ENCODE results near the gene KYNU.
"Not testable (repeated sequence)": the region's sequence is repeated elsewhere in the genome, so short reads cannot be mapped to it uniquely, and the experiment has no call there.

Gene KYNU

DNA sequence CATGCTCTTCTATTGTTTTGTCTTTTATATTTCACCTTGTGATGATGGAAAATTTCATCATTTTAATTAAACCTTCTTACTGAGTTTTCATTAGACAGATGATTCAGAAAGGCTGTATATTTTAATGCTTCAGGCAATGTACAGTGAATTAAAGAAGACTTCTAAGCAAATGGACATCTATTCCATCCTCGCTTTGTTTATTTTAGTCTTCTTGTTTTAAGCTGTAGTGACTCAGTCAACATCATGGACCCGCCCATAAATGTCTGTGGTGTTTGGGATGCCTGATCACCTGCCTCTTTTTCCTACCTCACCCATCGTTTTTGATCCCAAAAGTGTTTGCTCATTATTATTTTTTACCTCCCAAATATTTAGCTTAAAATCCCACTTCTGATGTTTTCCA lies 43.1 kb downstream of the KYNU start:
- DNase-seq, result no peak

DNA sequence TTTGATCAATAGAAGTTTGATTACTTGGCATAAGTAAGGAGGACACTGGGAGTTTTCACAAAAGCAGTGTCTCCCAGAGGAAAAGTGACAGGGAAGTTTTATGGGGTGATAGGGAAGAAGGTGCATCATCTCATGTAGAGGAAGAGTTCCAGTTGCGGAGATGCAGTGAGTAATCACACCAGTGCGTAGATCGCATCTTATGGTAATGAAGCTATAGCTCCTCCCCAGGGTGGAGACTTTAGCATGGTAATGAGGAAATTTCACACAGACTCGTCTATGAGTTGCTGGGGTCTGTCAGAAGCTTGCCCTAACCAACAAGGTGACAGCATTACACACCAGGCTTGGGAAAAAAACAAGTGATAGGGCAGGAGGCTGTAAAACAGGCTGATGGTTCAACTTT lies 49.0 kb downstream of the KYNU start:
- DNase-seq, result no peak

DNA sequence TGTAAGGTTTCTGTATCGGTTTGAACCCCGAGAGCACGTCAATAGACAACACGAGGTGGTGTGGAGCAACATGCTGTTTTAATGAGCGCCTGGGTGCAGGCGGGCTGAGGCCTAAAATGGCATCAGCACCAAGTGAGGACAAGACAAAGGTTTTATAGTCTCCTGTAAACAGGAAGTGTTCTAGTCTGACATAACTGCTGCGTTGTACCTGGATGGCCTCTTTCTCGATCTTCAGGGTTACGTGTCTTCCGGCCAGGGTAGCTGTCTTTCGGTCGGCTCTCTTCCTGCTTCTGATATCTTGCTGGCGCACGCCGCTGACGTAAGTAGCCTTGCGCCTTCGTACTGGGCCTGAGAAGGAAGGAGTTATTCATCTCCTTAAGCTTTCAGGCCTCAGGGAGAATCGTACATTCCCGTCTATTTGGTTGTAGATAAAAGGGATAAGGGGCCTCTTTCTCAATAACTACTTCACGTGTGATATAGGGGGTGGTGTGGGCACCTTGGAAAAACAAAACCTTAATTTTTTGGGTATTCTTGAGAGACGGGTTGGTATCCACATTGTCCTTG lies 53.5 kb downstream of the KYNU start:
- no peak for DNase-seq

DNA sequence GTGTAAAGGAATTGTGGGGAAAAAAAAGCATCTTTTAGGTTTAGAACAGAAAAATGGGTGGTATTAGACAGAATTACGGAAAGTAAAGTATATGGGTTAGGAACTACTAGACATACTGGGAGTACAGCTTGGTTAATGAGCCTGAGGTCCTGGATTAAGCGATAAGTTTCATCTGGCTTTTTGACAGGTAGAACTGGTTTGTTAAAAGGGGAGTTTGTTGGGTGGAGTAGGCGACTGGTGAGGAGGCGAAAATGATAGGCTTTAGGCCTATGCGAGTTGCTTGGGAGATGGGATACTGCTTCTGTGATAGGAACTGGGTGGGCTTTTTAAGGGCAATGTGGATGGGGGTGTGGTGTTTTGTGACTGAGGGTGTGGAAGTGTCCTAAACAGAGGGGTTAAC lies 56.5 kb downstream of the KYNU start:
- no peak for DNase-seq

DNA sequence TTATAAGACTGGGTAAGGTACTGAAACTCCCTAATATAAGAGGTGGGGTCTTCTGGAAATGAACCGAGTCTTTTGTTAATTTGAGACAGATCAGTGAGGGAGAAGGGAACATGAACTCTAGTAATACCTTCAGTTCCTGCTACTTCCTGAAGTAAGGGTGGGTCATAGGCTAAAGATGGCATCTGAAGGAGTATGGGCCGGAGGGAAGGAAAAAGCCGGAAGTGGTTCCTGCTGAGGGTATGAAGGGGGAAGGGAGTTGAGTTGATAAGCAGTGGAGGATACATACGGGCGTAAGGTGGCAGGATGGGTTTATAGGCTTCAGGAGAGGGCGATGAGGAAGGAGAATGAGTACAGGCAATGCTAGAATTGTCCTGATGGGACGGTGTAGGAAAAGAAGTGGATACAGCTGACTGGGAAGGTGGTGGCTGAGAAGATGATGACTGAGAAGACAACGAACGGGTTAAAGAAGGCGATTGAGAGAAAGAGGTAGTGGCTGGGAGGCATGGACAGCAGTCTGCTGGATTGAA lies 58.2 kb downstream of the KYNU start:
- no peak for DNase-seq

DNA sequence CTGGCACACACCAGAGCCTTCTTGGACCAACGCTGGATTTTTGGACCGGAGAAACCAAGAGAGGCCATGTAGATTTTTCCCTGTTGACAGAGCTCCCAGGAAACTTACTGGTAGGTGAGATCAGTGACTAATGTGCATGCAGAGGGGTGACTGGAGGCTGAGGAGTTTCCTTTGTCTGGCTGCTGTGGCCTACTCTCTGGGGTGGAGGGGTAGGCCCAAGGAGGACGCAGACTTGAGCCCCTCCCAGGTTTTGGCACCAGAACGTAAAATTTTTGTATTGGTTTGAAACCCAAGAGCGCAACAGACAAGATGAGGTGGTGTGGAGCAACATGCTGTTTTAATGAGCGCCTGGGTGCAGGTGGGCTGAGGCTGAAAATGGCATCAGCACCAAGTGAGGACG lies 59.2 kb downstream of the KYNU start:
- DNase-seq, result no peak

DNA sequence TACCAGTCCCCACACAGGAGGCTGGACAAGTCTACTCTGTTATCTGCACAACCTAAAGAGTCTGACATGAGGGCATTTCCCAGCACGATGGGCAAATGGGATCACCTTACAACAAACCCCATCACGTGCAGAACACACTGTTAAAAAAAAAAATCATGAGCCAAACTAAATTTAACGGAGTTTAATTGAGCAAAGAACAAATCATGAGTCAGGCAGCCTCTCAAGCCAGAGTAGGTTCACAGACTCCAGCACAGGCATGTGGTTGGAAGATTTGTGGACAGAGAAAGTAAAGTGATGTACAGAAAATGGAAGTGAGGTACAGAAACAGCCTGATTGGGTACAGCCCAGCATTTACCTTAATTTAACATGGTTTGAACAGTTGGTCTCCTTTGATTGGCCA lies 59.9 kb downstream of the KYNU start:
- DNase-seq, result no peak

DNA sequence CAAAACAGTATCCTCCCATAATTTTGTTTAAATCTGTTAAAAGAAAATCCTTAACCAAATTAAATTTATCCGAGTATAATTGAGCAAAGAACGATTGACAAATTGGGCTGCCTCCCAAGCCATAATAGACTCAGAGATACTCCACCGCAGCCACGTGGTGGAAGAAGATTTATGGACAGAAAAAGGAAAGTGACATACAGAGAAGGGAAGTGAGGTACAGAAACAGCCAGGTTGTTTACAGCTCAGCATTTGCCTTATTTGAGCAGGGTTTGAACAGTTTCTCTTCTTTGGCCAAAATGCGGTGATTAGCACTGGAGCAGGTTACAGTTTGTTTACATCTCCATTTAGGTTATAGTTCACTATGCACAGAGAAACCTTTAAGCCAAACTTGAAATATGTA lies 60.8 kb downstream of the KYNU start:
- no peak for DNase-seq

DNA sequence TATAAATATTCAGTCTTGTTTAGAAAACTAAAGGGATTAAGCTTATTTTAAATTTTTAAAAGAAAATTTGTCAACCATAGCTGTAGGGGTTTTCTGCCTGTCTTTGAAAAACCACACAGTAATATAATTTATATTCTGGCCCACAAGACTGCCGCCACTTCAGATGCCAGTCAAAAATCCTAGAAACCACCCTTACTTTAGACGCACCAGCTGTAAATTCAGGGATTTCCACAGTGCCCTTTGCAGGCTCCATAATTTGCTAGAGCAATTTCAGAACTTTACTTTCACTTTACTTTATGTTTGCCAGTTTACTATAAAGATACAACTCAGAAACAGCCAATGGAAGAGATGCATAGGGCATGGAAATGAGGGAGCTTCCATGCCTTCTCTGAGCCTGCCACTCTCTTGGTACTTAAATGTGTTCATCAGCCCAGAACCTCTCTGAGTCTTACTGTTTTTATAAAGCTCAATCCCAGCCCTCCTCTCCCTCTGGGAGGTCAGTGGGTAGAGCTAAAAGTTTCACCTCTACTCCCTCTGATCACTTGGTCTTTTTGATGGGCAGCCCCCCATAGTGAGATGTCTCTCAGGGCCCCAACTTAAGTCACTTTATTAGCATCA lies 63.3 kb downstream of the KYNU start:
- DNase-seq, result no peak

DNA sequence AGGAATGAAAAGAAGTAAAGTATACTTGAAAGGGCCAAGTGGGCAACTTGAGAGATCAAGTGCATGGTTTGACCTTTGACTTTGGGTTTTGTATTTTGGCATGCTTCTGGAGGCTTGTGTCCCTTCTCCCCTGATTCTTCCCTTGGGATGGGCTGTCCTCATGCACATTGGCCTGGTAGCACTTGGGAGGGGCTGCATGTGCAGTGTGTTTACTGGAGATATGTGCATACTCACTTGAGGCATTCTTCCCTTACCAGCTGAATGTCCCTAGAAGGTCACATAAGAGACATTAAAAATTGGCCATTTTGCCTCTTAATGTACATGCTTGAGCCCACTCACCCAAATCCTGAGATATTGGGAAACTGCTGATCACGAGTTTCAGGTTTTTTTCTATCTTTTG lies 65.2 kb downstream of the KYNU start:
- no peak for DNase-seq

DNA sequence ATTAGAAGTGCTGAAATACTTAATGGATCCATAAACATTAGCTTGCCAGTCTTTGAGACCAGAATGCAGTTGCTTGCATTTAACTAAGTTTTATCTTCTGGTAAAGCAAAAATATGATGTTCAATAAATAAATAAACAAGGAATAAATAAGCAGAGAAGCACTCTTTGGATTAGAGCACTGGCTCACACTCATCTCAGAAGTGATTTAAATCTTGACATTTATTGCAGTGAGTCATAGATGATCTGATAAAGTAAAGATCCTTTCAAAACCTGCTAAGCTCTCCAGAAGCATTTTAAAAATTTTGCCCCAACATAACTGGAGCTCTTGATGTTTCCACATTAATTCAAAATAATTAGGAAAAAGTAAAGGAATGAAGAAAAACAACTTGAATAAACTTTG lies 66.8 kb downstream of the KYNU start:
- no peak for DNase-seq

DNA sequence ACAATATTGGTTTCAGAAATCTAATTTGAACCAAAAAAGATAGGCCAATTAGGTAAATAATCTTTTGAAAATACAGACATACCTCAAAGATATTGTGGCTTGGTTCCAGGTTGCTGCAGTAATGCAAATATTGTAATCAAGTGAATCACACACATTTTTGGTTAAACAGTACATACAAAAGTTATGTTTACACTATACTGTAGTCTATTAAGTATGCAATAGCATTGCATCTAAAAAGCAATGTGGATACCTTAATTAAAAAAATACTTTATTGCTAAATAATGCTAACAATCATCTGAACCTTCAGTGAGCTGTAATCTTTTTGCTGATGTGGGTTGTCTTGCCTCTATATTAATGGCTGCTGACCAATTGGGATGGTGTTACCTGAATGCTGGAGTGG lies 67.3 kb downstream of the KYNU start:
- DNase-seq, result no peak

DNA sequence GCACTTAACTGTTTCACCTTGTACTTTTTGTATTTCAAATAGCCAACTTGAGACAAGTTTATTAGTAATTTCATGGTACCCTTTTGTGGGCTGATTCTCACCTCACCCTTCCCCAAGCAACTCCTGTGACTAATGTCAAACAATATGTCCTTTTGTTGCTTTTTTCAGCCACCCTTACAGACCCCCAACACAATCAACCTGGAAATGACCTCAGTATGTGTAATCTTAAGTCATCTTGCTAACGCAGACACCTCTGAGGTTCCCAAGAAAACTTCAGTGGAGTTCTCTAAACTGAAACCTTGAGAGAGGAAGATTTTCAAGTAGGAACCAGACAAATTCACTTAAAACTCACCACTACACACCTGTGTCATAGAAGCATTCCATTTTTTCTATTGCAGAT lies 69.5 kb downstream of the KYNU start:
- no peak for DNase-seq

DNA sequence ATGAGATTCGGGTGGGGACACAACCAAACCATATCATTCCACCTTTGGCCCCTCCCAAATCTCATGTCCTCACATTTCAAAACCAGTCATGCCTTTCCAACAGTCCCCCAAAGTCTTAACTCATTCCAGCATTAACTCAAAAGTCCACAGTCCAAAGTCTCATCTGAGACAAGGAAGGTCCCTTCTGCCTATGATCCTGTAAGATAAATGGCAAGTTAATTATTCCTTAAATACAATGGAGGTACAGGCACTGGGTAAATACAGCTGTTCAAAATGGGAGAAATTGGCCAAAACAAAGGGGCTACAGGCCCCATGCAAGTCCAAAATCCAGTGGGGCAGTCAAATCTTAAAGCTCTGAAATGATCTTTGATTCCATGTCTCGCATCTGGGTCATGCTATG lies 71.3 kb downstream of the KYNU start:
- not testable (repeated sequence) for DNase-seq

DNA sequence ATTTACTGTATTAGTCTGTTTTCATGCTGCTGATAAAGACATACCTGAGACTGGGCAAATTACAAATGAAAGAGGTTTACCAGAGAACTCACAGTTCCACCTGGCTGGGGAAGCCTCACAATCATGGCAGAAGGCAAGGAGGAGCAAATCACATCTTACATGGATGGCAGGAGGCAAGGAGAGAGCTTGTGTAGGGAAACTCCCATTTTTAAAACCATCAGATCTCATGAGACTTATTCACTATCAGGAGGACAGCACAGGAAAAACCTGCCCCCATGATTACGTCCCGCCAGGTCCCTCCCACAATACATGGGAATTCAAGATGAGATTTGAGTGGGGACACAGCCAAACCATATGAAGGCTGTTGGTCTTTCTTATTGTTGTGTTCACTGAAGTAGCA lies 72.9 kb downstream of the KYNU start:
- not testable (repeated sequence) for DNase-seq

DNA sequence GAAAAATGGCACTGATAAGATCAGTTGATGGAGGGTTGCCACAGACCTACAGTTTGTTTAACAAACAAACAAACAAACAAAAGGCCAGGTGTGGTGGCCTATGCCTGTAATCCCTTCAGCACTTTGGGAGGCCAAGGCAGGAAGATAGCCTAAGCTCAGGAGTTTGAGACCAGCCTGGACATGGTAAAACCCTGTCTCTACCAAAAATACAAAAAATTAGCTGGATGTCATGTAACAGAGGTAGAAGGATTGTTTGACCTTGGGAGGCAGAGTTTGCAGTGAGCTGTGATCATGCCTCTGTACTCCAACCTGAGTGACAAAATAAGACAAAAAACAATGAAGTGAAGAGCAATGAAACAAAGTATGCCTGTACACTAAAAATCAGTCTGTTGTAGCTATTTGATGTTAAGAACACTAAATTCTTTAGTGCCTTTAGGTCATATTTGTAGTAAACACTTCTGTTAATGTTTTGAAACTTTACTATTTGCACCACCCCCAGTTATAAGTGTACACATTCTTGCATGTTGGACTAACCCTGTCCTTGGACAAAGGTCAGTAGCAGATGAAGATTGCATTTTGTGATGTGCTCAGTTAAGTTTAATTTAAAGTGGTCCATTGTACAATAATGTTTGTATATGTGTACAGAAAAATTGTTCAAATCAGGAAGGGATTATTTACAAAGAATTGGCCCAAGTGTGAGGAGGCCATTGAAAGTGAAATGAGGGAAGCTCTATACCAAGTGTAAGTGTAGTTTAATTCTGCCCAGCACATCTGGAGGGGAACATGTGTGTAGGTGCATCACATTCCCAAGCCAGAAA lies 73.9 kb downstream of the KYNU start:
- no peak for DNase-seq

DNA sequence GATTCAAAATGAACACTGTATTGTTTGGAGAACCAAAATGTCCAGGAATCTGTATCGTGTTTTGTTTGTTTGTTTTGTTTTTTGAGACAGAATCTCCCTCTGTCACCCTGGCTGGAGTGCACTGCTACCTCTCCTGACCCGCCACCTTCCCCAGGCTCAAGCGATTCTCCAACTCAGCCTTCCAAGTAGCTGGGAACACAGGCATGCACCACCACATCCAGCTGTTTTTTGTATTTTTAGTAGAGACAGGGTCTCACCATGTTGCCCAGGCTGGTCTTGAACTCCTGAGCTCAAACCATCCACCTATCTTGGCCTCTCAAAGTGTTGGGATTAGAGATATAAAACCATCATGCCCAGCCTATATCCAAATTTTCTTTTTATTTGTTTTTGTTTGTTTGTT lies 74.6 kb downstream of the KYNU start:
- DNase-seq, result no peak

DNA sequence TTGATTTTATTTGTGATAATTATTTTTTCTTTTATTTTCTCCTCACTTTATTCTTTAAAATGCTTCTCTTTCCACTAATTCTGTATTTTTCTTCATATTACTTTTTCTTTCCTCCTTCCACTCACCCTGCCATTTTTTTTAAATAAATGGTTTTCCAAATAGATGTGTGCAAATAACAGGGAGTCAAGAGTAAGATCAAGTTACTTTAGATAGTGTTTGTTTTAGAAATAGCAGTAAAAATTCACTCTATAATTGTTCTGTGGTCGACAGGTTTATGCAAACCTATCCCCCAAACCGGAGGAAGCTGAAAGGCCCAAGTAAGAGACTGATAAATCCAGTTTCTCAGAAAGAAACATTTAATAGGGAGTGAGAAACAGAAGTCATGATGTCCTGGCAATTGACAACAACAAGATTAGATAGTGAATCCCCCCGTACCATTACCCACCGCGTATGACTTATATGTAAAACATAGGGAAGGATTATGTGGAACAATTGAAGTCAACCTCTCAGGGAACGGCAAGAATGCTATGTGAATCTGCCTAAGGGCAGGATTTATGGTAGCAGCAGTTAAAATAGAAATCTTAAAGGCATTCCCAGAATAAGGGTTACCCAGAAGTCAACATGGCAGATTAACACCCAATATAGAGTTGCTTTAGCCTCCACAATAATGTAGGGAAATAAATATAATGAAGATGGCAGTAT lies 75.5 kb downstream of the KYNU start:
- no peak for DNase-seq

DNA sequence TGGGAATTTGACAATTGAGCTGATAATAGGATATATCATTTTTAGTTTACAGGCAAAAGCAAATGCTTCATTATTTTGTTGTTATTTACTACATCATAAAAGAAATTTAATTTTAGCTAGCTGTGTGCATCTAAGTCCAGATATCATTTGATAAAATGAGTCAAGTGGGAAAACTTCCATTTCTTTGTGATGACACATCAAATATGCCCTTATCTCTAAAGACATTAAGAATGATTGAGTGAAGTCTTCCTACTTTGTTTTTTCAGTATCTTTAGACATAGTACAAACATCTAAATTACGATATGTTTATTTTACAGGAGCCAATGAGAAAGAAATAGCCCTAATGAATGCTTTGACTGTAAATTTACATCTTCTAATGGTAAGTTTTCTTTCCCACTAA lies 77.0 kb downstream of the KYNU start:
- DNase-seq, result no peak

DNA sequence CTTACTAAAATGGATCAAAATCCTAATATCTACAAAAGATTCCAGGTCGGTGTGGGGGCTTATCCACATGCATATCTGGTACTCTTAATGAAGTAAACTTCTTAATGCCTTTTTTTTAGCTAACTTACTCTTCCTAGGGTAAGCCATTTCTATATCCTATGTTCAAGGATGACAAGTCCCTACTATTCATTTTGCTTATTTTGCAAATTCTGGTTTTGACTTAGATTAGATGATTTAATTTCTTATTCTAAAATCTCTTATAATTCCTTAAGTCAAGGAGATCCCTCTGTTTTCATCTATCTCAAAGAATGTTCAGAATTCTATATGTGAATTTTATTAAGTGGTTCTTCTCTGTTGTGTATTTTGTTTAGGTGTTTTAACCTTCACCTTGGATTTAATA lies 79.7 kb downstream of the KYNU start:
- DNase-seq, result no peak

DNA sequence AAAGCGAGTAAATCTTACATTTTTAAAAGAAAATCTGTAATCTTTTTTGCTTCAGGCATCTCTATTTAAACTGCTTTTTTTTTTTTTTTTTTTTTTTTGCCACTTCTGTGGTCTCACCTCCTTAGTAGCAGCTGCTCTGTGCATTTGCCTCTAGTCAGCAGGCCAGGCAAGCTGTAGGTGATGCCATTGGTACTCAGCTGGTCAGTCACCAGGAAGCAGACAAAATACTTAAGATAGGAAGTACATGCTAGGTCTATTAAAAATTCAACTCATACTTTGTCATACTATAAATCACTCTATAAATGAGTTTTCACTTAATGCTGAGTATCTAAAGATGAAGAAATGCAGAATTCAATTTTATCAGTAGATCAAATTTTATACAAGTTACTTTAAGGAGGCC lies 83.7 kb downstream of the KYNU start:
- DNase-seq, result no peak

DNA sequence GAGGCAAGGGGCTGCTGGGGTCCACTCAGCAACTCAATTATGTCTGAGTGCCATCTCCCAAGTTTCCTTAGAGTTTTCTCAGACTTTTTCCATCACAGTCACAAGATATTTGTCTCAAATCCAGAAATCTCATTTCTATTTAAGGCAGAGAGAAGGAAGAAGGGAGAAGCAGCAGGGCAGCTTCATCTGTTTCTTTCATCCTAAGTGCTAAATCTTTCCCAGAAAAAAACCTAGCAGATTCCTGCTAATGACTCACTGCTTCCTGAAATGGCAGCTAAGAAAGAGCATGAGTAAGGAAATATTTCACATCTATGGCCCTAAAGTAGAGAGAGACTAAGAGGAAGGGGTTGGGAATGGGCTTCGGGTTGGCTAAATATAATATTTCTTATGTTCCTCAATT lies 88.0 kb downstream of the KYNU start:
- DNase-seq, result no peak

DNA sequence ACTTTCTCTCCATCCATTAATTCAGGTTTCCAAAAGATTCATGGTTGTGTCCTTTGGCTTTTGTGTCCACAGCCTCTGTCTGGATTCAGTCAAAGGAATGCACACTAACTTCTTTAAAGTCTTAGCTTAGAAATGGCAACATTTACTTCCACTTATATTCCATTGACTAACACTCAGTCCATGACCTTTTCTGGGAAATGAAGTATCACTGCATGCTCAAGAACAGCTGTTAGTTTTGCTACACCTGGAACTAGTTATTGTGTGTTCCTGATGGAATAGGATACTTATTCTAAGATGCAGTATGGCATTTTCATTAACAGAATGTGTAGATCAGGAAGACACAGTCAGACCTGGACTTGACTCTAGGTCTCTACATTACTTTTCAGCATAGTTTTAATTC lies 88.8 kb downstream of the KYNU start:
- DNase-seq, result no peak

DNA sequence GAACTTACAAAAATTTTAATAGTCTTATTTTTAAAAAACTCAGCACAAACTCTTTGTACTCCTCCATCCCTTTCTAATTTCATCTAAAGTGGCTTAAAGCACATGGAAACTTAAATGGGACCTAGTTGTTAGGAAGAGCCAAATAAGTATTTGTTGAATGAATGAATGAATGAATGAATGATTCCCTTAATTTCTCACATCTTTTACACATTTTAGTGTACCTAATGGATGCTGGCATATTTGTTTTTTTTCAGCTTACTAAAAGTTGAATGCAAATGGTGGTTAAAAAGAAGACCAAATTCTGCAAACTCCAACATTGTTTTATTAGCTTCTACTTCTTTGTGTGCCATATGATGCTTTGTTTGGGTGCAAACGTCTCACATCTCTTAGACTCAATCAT lies 89.6 kb downstream of the KYNU start:
- no peak for DNase-seq
